ENCODE data around the gene EXOC2. TPM values are rescaled to one million over a fixed set of nuclear protein-coding genes. Genes with fewer than 3 reads are reported as not detected.

Gene EXOC2
- total and polyA plus RNA-seq, 2 of the 13 experiments (the other 11 are each of a cell fraction or from before 2014, with no cell fraction given) = 12.6 to 22.9 TPM

DNA sequence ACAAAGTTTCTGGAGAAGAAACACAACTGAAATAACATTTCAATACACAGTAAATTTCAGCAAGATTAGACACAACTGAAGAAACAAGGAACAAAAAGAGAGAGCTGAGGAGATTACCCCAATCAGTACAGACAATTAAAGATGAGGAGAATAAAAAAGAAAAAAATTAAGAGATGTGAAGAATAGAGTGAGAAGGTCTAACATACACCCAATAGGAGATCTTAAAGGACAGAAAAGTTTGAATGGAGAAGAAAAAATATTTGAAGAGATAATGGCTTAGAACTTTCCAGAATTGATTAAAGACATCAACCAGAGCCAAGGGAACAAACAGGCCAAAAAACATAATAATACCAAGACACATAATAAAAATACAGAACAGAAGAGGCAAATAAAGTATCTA lies 152.4 kb downstream of the EXOC2 start:
- Histone ChIP-seq H4K20me1 (ENCODE audit: insufficient read depth, low read length) (no peaks in the 10 kb centered on the region), H2AFZ (ENCODE audit: low read length) (no peak overlapping the region), H3K4me1 (ENCODE audit: insufficient read depth, low read length) (no peaks in the 10 kb centered on the region), H3K79me2 (ENCODE audit: insufficient read depth, low read length) (no peaks in the 10 kb centered on the region), H3K4me3 (replicated peaks in 1 of 3; ENCODE audit: insufficient read depth in 1 of 3, low read depth in 2 of 3, low read length in 3 of 3) (no peak overlapping the region), H3K27me3 (ENCODE audit: control insufficient read depth in 1 of 2, insufficient read depth in 2 of 2, low read length in 2 of 2) (no peaks in the 10 kb centered on the region), H3K27ac (ENCODE audit: extremely low read length, insufficient read depth, low read length) (no peak overlapping the region), H3K9me3 (ENCODE audit: low read length) (peaks cover 19% of the 10 kb centered on the region), H3K36me3 (replicated peaks in 1 of 2; ENCODE audit: control insufficient read depth in 1 of 2, insufficient read depth in 2 of 2, low read length in 2 of 2) (peaks cover 2 to 14% of the 10 kb centered on the region in 2 experiments; a peak in 1 of 5 replicates), H3K4me2 (ENCODE audit: low read depth, low read length) (no peak overlapping the region), H3K9ac (ENCODE audit: insufficient read depth, low read depth, low read length) (no peak overlapping the region)
- no TSS peak for BruUV-seq (replicated peaks)
- TF ChIP-seq NFIC (IDR thresholded peaks at IDR 0.05; ENCODE audit: low read length) (no peak), NFKB2 (CRISPR knock-in tag; IDR thresholded peaks at IDR 0.05; ENCODE audit: borderline replicate concordance) (no peak), ATF7-NPFF (CRISPR knock-in tag; IDR thresholded peaks at IDR 0.05; ENCODE audit: low read depth) (no peak), SP2 (CRISPR knock-in tag; IDR thresholded peaks at IDR 0.05) (no peak), HOXA3 (CRISPR knock-in tag; IDR thresholded peaks at IDR 0.05) (no peak), ZFP90 (CRISPR knock-in tag; IDR thresholded peaks at IDR 0.05; ENCODE audit: borderline replicate concordance) (no peak), CBX1 (IDR thresholded peaks at IDR 0.05; ENCODE audit: low read depth) (no peak), ZNF747 (CRISPR knock-in tag; IDR thresholded peaks at IDR 0.05; ENCODE audit: borderline replicate concordance) (no peak), REL (CRISPR knock-in tag; conservative IDR thresholded peaks at IDR 0.05) (no peak), ZNF737 (CRISPR knock-in tag; IDR thresholded peaks at IDR 0.05; ENCODE audit: borderline replicate concordance) (no peak)
- POLR2A ChIA-PET = no interaction called here
- no peak for ATAC-seq
- CTCF ChIA-PET (ENCODE audit: low intra/inter-chr PET ratio, low total read pairs) = no interaction called here
- intact Hi-C loops (cut with micrococcal nuclease; ENCODE audit: unreplicated experiment) = no loop called here
- no peak for DNase-seq (ENCODE audit: low spot score)
- no peak for FAIRE-seq
- in situ Hi-C loops (cut with HindIII; ENCODE audit: extremely low pct_ligation_motif_present, low pct_unique_long_range_greater_than_20kb) = no loop called here

DNA sequence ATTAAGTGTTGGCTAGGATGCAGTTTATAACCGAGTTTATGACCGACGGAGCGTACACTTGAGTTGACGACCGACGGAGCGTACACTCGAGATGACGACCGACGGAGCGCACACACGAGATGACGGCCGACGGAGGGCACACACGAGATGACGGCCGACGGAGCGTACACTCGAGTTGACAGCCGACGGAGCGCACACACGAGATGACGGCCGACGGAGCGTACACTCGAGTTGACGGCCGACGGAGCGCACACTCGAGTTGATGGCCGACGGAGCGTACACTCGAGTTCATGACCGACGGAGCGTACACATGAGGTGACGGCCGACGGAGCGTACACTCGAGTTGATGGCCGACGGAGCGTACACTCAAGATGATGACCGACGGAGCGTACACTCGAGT lies 155.8 kb downstream of the EXOC2 start:
- H3K9me3 ChIP-seq (ENCODE audit: low read length) = peaks cover 19% of the 10 kb centered on the region
- ATAC-seq = no peak
- in situ Hi-C loops (cut with HindIII; ENCODE audit: extremely low pct_ligation_motif_present, low pct_unique_long_range_greater_than_20kb) = no loop called here
- H4K20me1 ChIP-seq (ENCODE audit: insufficient read depth, low read length) = no peaks in the 10 kb centered on the region
- H2AFZ ChIP-seq (ENCODE audit: low read length) = no peak overlapping the region
- DNase-seq (ENCODE audit: low spot score) = no peak
- CTCF ChIA-PET (ENCODE audit: low intra/inter-chr PET ratio, low total read pairs) = no interaction called here
- no peak for FAIRE-seq
- H3K79me2 ChIP-seq (ENCODE audit: insufficient read depth, low read length) = no peaks in the 10 kb centered on the region
- H3K9ac ChIP-seq (ENCODE audit: insufficient read depth, low read depth, low read length) = no peak overlapping the region
- no peaks in the 10 kb centered on the region for H3K27me3 ChIP-seq (ENCODE audit: control insufficient read depth in 1 of 2, insufficient read depth in 2 of 2, low read length in 2 of 2)
- POLR2A ChIA-PET = no interaction called here
- H3K4me3 ChIP-seq (replicated peaks in 1 of 3; ENCODE audit: insufficient read depth in 1 of 3, low read depth in 2 of 3, low read length in 3 of 3) = no peak overlapping the region
- intact Hi-C loops (cut with micrococcal nuclease; ENCODE audit: unreplicated experiment) = no loop called here
- peaks cover 3 to 14% of the 10 kb centered on the region in 2 experiments; a peak in 1 of 5 replicates for H3K36me3 ChIP-seq (replicated peaks in 1 of 2; ENCODE audit: control insufficient read depth in 1 of 2, insufficient read depth in 2 of 2, low read length in 2 of 2)
- no peaks in the 10 kb centered on the region for H3K4me1 ChIP-seq (ENCODE audit: insufficient read depth, low read length)
- BruUV-seq (replicated peaks) = no TSS peak
- no peak overlapping the region for H3K4me2 ChIP-seq (ENCODE audit: low read depth, low read length)
- no peak overlapping the region for H3K27ac ChIP-seq (ENCODE audit: extremely low read length, insufficient read depth, low read length)
- 97% methylated on average over 56 of the region's 56 CpGs for WGBS (ENCODE audit: low lambda C conversion rate)
- TF ChIP-seq ZNF367 (CRISPR knock-in tag; IDR thresholded peaks at IDR 0.05; ENCODE audit: borderline replicate concordance) (no peak), SYNCRIP (IDR thresholded peaks at IDR 0.05; ENCODE audit: insufficient read depth, low read depth, low read length) (peak; percentile 91; the same call in 1 of the 2 replicates)

Measured in HepG2 (cell line).